ENCODE results near the gene SOX6.

DNA sequence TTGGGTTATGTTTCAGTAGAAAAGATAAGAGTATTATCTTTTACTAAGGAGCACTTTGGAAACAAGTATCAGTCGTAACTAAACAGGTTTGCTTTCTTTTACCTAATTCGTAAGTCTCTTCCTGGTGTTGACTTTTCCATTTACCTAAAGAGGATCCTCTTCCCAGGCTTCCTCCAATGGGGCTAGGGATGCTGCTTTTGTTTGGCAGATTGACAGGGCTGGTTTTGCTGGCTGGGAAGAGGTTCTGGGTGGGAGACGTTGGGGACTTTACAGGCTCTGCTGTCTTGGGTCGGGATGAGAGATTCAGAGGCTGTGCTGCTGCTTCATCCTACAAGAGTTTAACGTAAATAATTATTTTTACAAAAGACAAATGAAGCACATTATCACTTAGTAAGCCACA lies 306.7 kb downstream of the SOX6 start:
- TF ChIP-seq, protein P1, sequence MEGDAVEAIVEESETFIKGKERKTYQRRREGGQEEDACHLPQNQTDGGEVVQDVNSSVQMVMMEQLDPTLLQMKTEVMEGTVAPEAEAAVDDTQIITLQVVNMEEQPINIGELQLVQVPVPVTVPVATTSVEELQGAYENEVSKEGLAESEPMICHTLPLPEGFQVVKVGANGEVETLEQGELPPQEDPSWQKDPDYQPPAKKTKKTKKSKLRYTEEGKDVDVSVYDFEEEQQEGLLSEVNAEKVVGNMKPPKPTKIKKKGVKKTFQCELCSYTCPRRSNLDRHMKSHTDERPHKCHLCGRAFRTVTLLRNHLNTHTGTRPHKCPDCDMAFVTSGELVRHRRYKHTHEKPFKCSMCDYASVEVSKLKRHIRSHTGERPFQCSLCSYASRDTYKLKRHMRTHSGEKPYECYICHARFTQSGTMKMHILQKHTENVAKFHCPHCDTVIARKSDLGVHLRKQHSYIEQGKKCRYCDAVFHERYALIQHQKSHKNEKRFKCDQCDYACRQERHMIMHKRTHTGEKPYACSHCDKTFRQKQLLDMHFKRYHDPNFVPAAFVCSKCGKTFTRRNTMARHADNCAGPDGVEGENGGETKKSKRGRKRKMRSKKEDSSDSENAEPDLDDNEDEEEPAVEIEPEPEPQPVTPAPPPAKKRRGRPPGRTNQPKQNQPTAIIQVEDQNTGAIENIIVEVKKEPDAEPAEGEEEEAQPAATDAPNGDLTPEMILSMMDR (IDR thresholded peaks at IDR 0.05; ENCODE audit: low read depth, low read length, poor library complexity, severe bottlenecking), result no peak
- TF ChIP-seq EZH2phosphoT487 (IDR thresholded peaks at IDR 0.05; ENCODE audit: borderline replicate concordance, low read length), result no peak
